Astrocyte (in vitro differentiated cells and primary cell): Measurements from ENCODE around the gene ZGPAT. TPM values are rescaled to one million over a fixed set of nuclear protein-coding genes. Genes with fewer than 3 reads are reported as not detected.

ENCODE experiments used
- DNase-seq: peaks from one replicate; pipeline ENCODE4 v3.0.0-alpha.2; 2010; ENCODE audit warnings: low read depth
- FAIRE-seq: peaks from 2 replicates; lab custom pipeline; 2011; peaks lifted over from hg19 to GRCh38; lab: Jason Lieb, UNC
- H2AFZ ChIP-seq: 2 replicates; pipeline ENCODE4 v1.6.0; 2012; ENCODE audit warnings: low read depth, low read length, inconsistent platforms
- H3K27ac ChIP-seq: 2 replicates; pipeline ENCODE4 v1.5.1; 2011; ENCODE audit warnings: low read depth, low read length, inconsistent platforms
- H3K27me3 ChIP-seq: 2 replicates; pipeline ENCODE4 v1.6.0; 2011; ENCODE audit warnings: low read length, inconsistent platforms; ENCODE audit not compliant: insufficient read depth
- H3K36me3 ChIP-seq: 2 replicates; pipeline ENCODE4 v1.5.1; 2011; ENCODE audit warnings: low read length, inconsistent platforms; ENCODE audit not compliant: insufficient read depth
- H3K4me1 ChIP-seq: 2 replicates; pipeline ENCODE4 v1.5.1; 2011; ENCODE audit warnings: low read length, inconsistent platforms; ENCODE audit not compliant: insufficient read depth
- H3K4me2 ChIP-seq: 2 replicates; pipeline ENCODE4 v1.6.0; 2012; ENCODE audit warnings: low read length, inconsistent platforms
- H3K4me3 ChIP-seq: 2 replicates; pipeline ENCODE4 v1.5.1; 2011; ENCODE audit warnings: low read depth, mild to moderate bottlenecking, low read length, inconsistent platforms; ENCODE audit not compliant: insufficient read depth
- H3K79me2 ChIP-seq: 2 replicates; pipeline ENCODE4 v1.6.0; 2012; ENCODE audit warnings: mild to moderate bottlenecking, low read length, inconsistent platforms; ENCODE audit not compliant: insufficient read depth
- H3K9ac ChIP-seq: 2 replicates; pipeline ENCODE4 v1.6.0; 2012; ENCODE audit warnings: mild to moderate bottlenecking, low read length, inconsistent platforms
- H3K9me3 ChIP-seq: 2 replicates; pipeline ENCODE4 v1.5.1; 2012; ENCODE audit warnings: low read depth, mild to moderate bottlenecking, low read length, inconsistent platforms; ENCODE audit not compliant: insufficient read depth
- H4K20me1 ChIP-seq: 2 replicates; pipeline ENCODE4 v1.6.0; 2012; ENCODE audit warnings: low read length, inconsistent platforms; ENCODE audit not compliant: insufficient read depth
- H3K27ac Mint-ChIP-seq: one replicate; pipeline ENCODE4 v1.8.0; 2021; ENCODE audit warnings: mild to moderate bottlenecking, mixed read lengths; ENCODE audit not compliant: unreplicated experiment
- H3K27me3 Mint-ChIP-seq: one replicate; pipeline ENCODE4 v1.8.0; 2021; ENCODE audit warnings: low read depth, mixed read lengths; ENCODE audit not compliant: unreplicated experiment
- H3K36me3 Mint-ChIP-seq: one replicate; pipeline ENCODE4 v1.8.0; 2021; ENCODE audit warnings: low read depth, mixed read lengths; ENCODE audit not compliant: unreplicated experiment
- H3K4me1 Mint-ChIP-seq: one replicate; pipeline ENCODE4 v1.8.0; 2021; ENCODE audit warnings: low read depth, mixed read lengths; ENCODE audit not compliant: unreplicated experiment
- H3K4me3 Mint-ChIP-seq: one replicate; pipeline ENCODE4 v1.8.0; 2021; ENCODE audit warnings: mild to moderate bottlenecking, moderate library complexity, mixed read lengths; ENCODE audit not compliant: unreplicated experiment
- H3K9me3 Mint-ChIP-seq: one replicate; pipeline ENCODE4 v1.8.0; 2021; ENCODE audit warnings: mild to moderate bottlenecking, mixed read lengths; ENCODE audit not compliant: unreplicated experiment
- EZH2 ChIP-seq: IDR thresholded peaks from 2 replicates; pipeline ENCODE4 v1.6.1; 2012; ENCODE audit warnings: mild to moderate bottlenecking, low read length, inconsistent platforms; ENCODE audit not compliant: insufficient read depth
- total RNA-seq: library from RNA; stranded (reverse); gene quantifications from 2 replicates; pipeline ENCODE4 v1.2.1, GENCODE V29; 2021
- TF ChIP-seq, protein P1 (sequence below): IDR thresholded peaks from 2 replicates; pipeline ENCODE4 v1.5.1; 2011; ENCODE audit warnings: low read depth, mild to moderate bottlenecking, inconsistent platforms, low read length, moderate library complexity; ENCODE audit not compliant: insufficient read depth

ZGPAT gene
- total RNA-seq, 1 donor from 2014 or later, result 24.8 TPM

DNA sequence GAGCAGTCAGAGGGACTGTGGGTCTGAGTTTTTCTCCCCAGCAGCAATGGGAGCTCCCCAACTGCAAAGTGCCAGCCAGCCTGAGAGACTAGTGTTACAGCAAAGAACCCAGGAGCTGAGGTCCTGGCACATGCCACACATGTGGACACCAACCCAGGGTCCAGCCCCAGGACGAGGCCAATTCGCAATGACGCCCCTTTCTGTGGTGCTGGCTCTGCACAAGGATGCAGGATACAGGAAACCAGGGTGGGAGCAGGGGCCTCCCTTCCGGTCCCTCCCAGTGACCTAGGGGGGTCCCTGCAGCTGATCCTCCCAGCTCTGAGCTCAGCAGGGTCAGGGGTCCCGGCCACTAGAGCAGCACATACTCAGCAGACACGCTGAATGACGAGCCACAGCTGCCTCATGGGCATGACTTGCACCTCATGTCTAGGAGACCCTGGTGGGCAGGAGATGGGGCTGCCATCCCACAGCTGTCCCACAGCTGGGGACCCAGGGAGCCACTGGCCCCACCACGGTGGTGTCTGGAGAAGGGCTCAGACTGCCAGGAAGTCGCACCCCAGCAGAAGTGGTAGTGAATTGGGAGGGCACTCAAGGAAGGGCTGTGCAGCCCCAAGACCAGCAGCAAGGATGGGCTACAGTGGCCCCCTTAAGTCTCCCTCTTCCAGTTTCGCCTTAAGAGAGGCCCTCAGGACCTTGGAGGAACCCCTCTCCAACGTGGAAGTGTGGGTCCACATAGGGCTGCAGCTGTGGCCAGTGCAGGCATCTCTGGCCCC, 3.7 kb upstream of the ZGPAT start:
- H4K20me1 ChIP-seq, result peaks cover 25% of the 10 kb centered on the region
- FAIRE-seq (no peak), DNase-seq (no peak)
- H3K27me3 ChIP-seq, result no peaks in the 10 kb centered on the region
- no peak overlapping the region for H3K27ac ChIP-seq
- Mint-ChIP-seq H3K4me3 (no peak overlapping the region), H3K27ac (no peak overlapping the region), H3K27me3 (no peaks in the 10 kb centered on the region), H3K9me3 (no peaks in the 10 kb centered on the region), H3K36me3 (peaks cover 9% of the 10 kb centered on the region), H3K4me1 (peaks cover 12% of the 10 kb centered on the region)
- TF ChIP-seq, protein P1, sequence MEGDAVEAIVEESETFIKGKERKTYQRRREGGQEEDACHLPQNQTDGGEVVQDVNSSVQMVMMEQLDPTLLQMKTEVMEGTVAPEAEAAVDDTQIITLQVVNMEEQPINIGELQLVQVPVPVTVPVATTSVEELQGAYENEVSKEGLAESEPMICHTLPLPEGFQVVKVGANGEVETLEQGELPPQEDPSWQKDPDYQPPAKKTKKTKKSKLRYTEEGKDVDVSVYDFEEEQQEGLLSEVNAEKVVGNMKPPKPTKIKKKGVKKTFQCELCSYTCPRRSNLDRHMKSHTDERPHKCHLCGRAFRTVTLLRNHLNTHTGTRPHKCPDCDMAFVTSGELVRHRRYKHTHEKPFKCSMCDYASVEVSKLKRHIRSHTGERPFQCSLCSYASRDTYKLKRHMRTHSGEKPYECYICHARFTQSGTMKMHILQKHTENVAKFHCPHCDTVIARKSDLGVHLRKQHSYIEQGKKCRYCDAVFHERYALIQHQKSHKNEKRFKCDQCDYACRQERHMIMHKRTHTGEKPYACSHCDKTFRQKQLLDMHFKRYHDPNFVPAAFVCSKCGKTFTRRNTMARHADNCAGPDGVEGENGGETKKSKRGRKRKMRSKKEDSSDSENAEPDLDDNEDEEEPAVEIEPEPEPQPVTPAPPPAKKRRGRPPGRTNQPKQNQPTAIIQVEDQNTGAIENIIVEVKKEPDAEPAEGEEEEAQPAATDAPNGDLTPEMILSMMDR, result no peak
- no peak for TF ChIP-seq EZH2
- H2AFZ ChIP-seq, result no peak overlapping the region
- H3K36me3 ChIP-seq, result peaks cover 10% of the 10 kb centered on the region
- no peaks in the 10 kb centered on the region for H3K9me3 ChIP-seq
- H3K4me3 ChIP-seq, result no peak overlapping the region
- no peak overlapping the region for H3K4me2 ChIP-seq
- H3K79me2 ChIP-seq, result peaks cover 60% of the 10 kb centered on the region
- no peak overlapping the region for H3K9ac ChIP-seq
- peaks cover 26% of the 10 kb centered on the region for H3K4me1 ChIP-seq

DNA sequence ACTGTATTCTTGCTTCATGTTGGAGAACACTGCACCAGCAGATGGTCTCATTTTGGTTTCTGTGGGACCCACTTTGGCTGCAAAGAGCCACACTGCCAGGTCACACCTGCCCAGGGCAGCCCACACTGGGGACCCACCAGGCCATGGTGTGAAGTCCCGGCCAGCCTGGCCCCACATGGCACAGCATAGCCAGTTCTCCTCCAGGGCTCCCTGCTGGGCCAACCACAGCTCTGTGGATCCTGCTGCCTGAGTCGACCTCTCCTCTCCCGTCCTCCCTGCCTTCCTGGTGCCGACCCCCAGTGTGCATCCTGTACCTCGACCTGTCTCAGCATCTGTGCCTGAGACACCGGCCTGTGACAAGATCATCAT, 3.1 kb upstream of the ZGPAT start:
- DNase-seq (no peak), FAIRE-seq (no peak)
- no peak overlapping the region for H3K4me2 ChIP-seq
- H3K79me2 ChIP-seq, result peaks cover 63% of the 10 kb centered on the region
- H3K4me1 ChIP-seq, result peaks cover 20% of the 10 kb centered on the region
- H3K27me3 ChIP-seq, result no peaks in the 10 kb centered on the region
- H3K27me3 Mint-ChIP-seq, result no peaks in the 10 kb centered on the region
- no peak overlapping the region for H3K27ac ChIP-seq
- H4K20me1 ChIP-seq, result peaks cover 30% of the 10 kb centered on the region
- TF ChIP-seq, protein P1, result no peak
- TF ChIP-seq EZH2, result no peak
- H3K36me3 Mint-ChIP-seq, result peaks cover 12% of the 10 kb centered on the region
- peaks cover 9% of the 10 kb centered on the region for H3K4me1 Mint-ChIP-seq
- H3K9ac ChIP-seq, result no peak overlapping the region
- no peaks in the 10 kb centered on the region for H3K9me3 Mint-ChIP-seq
- peak overlapping the region; percentile 22 for H3K27ac Mint-ChIP-seq
- no peak overlapping the region for H3K4me3 Mint-ChIP-seq
- H3K36me3 ChIP-seq, result peaks cover 14% of the 10 kb centered on the region
- H3K4me3 ChIP-seq, result no peak overlapping the region
- H2AFZ ChIP-seq, result no peak overlapping the region
- no peaks in the 10 kb centered on the region for H3K9me3 ChIP-seq
